Left kidney (tissue), 8 donors: ENCODE results near the gene ZNF669. TPM values are rescaled to one million over a fixed set of nuclear protein-coding genes. Genes with fewer than 3 reads are reported as not detected.
"Not testable (repeated sequence)": the region's sequence is repeated elsewhere in the genome, so short reads cannot be mapped to it uniquely, and the experiment has no call there.

Source experiments
- DNase-seq: peaks from one replicate; pipeline ENCODE4 v3.0.0-alpha.2; 2013
- long read RNA-seq, 8 donors: transcript quantifications; one replicate each; lab custom pipeline, GENCODE V29; 2026
- polyA plus RNA-seq: library from polyadenylated mRNA; unstranded; fragments of 120-200 nt; gene quantifications from one replicate; pipeline ENCODE4 v1.2.1, GENCODE V29; 2013; ENCODE audit not compliant: insufficient read length

ZNF669 gene
- polyA plus RNA-seq: 14.0 TPM
- long read RNA-seq, donor 1, transcript ZNF669-204 (4 exons, 1,718 nt): major isoform, 6 of 6 reads
- long read RNA-seq, donor 1, partial matches to known transcripts: 0 of 6 reads
- long read RNA-seq, donor 1, other reads (novel, unspliced or antisense): 0 of 6 reads
- long read RNA-seq, donor 2, partial matches to known transcripts: 0 of 6 reads
- long read RNA-seq, donor 2, other reads (novel, unspliced or antisense): 0 of 6 reads
- long read RNA-seq, donor 3, transcript ZNF669-204 (4 exons, 1,718 nt): major isoform, 6 of 8 reads
- long read RNA-seq, donor 3, partial matches to known transcripts: 0 of 8 reads
- long read RNA-seq, donor 3, other reads (novel, unspliced or antisense): 0 of 8 reads
- long read RNA-seq, donor 4, partial matches to known transcripts: 0 of 1 reads
- long read RNA-seq, donor 4, other reads (novel, unspliced or antisense): 0 of 1 reads
- long read RNA-seq, donor 5, partial matches to known transcripts: 0 of 3 reads
- long read RNA-seq, donor 5, other reads (novel, unspliced or antisense): 0 of 3 reads
- long read RNA-seq, donor 6, transcript ZNF669-204 (4 exons, 1,718 nt): major isoform, 7 of 7 reads
- long read RNA-seq, donor 6, partial matches to known transcripts: 0 of 7 reads
- long read RNA-seq, donor 6, other reads (novel, unspliced or antisense): 0 of 7 reads
- long read RNA-seq, donor 7, partial matches to known transcripts: 0 of 2 reads
- long read RNA-seq, donor 7, other reads (novel, unspliced or antisense): 0 of 2 reads
- long read RNA-seq, donor 8, partial matches to known transcripts: 0 of 2 reads
- long read RNA-seq, donor 8, other reads (novel, unspliced or antisense): 0 of 2 reads

DNA sequence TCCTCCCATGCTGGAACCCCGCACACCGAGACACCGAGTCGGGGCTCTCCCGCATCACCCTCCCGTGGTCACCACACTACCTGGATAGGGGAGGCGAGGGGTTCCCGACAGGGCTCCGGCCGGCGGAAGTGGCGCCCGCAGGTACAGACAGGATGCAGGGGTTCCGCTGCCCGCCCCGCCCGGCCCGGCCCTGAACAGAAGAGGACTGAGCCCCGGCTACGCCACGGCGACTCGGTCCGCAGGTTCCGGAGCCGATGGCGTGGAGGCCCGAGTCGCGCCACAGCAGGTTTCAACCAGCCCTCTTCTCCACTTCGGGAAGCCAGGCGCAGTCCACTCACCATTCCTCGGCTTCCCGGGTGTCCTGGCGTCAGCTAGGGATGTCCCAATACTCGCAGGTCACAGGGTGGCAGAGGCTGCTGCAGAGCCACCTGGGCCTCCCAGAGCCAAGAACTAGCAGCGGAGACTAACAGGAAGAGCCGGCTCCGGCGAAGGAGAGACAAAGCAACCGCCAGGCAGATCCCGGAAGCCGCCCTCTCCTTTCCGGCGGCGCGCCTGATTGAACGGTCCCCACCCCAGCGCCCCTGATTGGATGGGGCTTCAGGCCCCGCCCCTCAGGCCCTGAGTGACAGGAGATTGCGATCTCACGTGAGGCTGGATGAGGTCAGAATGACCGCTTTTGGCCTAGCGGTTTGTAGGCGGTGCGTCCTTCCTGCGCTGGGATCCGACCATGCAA, at the start of gene ZNF669:
ZNF669 (minus strand) TSS at position 498 of the 733 bp plus-strand sequence; CDS start at position 341, 157 bp downstream.
- DNase-seq: peak; percentile 97

DNA sequence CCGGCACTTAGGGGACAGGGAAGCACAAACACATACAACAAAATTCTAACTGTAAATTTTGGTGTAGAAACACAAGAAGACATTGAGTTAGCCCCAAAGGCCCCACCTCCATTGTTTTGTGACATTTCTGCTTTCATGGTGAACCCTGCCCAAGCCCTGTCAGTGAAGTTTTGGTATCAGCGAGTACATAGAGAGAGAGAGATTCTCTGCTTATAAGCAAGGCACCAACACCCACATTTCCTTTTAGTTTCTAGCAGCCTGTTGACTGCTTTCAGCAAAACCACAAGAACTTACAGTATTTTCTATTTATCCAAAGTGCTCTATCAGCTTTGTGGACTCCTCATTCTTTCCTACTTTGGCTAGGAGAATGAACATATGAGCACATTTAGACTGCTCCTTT, 43.6 kb upstream of the ZNF669 start:
- no peak for DNase-seq

DNA sequence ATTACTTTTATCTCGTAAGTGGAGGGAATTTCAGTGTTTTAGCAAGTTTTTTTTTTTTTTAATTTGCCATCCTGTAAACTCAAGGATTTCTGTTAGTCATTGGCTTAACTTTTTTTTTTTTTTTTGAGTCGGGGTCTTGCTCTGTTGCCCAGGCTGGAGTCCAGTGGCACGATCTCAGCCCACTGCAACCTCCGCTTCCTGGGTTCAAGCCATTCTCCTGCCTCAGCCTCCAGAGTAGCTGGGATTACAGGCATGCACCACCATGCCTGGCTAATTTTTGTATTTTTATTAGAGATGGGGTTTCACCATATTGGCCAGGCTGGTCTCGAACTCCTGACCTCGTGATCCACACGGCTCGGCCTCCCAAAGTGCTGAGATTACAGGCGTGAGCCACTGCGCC, 43.0 kb upstream of the ZNF669 start:
- not testable (repeated sequence) for DNase-seq

GRCh38 chr1:247146671-247147070, 42.5 kb upstream of the ZNF669 start:
- DNase-seq: no peak

GRCh38 chr1:247145279-247145678, 41.1 kb upstream of the ZNF669 start:
- no peak for DNase-seq

DNA sequence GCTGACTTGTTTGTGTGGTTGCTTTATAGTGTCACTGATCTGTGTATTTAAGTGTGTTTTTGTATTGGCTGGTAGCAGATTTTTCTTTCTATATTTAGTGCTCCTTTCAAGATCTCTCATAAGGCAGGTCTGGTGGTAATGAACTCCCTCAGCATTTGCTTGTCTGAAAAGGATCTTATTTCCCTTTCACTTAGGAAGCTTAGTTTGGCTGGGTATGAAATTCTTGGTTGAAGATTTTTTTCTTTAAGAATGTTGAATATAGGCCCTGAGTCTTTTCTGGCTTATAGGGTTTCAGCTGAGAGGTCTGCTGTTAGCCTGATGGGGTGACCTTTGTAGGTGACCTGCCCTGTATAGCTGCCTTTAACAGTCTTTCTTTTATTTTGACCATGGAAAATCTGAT, 35.4 kb upstream of the ZNF669 start:
- DNase-seq: not testable (repeated sequence)

DNA sequence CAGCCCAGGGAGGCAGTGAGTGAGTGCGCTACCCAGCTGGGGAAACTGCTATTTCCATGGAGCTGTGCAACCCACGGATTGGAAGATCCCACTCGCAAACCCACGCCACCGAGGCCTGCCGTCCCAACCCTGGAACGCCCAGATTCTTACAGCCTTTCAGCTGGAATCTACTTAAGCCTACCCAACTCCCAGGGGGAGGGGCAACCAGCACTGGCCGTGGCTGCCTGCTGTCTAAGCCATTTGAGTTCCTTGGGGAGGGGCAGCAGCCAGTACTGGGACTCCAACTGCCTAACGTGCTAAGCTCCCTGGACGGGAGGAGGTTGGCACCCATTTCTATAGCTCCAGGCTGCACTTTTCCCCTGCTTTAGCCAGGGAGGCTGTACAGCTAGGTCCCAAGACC, 27.1 kb upstream of the ZNF669 start:
- DNase-seq: no peak

DNA sequence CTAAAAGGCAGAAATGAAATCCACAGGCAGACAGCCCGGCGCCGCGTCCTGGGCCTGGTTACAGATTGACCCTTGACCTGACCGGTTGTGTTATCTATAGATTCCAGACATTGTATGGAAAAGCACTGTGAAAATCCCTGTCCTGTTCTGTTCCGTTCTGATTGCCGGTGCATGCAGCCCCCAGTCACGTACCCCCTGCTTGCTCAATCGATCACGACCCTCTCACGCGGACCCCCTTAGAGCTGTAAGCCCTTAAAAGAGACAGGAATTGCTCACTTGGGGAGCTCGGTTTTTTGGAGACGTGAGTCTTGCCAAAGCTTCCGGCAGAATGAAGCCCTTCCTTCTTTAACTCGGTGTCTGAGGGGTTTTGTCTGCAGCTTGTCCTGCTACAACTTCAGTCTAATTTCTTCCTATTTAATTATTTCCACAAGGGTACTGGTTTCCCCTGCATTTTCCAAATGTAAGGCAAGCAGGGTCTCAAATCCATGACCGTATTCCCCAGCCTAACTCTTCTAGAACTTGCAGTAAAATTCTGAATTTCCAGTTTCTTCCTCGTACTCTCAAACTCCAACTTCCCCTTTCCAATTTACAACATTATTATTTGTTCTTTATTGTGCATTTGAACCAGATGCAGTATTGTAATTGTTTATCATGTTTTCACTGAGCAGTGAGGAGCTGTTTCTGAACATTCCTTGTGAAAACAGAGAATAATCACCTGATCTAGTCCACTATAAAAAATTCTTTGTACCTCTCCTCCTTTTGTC, 23.5 kb upstream of the ZNF669 start:
- not testable (repeated sequence) for DNase-seq

GRCh38 chr1:247126601-247127000, 22.4 kb upstream of the ZNF669 start:
- not testable (repeated sequence) for DNase-seq

DNA sequence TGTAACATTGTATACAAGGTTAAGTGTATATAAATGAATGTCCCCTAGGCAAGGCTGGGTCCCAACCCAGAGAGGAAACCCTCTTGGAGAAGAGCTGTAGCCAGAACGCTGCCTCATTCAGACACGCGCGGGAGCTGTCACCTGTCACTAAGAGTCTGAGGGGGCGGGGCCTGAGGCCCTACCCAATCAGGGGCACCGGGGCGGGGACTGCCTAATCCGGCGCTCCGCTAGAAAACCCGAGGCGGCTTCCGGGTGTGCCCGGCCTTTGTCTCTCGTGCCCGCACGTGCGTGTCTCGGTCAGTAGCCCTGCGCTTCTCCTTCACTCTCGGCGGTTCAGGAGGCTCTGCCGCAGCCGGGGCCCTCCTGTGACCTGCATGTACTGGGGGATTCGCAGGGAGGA, 22.0 kb upstream of the ZNF669 start:
- not testable (repeated sequence) for DNase-seq

DNA sequence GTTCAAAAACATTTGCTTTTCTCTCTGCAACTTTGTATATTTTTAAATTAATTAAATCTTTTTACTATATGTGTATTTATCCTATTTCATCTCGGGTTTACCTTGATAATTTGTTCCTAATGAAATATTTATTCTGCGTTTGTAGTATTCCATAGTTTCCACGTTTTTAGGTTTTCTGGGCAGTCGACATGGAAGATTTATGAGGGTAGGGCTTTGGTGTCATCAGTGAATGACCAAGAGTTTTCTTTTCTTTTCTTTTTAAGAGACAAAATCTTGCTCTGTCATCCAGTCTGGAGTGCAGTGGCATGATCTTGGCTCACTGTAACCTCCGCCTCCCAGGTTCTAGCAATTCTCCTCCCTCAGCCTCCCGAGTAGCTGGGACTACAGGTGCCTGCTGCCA, 17.2 kb upstream of the ZNF669 start:
- no peak for DNase-seq

DNA sequence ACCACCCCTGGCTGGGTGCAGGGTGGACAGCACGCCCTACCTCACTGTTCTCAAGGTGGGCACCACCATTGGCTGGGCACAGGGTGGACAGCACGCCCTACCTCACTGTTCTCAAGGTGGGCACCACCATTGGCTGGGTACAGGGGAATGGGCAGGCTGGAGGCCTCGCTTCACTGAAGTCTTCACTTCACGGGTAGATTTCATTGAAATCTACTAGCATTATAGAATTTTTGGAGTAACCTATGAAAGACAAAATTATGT, 16.2 kb upstream of the ZNF669 start:
- not testable (repeated sequence) for DNase-seq

DNA sequence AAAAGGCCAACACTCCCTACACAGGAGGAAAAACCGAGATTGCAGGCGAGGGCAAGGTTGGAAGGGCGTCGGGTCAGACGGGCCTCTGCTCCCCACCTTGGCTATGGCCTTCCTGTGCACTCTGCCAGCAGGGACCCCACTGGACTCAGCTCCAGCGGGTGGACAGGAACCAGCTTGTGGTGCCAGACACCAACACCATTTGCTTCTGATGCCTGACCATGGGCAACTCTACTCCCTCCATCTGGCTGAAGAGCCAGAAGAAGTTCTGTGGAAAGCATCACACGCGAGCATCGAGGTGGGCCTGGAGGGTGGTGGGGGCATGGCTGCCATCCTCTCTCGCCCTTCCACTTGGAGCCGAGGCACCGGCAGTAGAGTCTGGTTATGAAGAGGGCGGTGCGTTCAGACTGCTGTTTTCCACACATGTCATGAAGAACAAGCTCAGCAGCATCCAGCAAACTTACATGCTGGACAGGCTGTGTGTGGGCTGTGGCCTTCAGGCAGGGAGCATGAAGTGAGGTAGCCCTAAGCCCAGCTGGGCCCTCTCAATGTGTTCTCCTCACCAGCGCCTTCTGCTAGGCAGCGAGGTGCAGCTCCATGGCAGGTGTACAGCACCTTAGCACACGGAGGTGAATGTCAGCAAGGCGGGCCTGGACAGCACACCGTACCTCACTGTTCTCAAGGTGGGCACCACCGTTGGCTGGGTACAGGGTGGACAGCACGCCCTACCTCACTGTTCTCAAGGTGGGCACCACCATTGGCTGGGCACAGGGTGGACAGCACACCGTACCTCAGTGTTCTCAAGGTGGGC, 15.6 kb upstream of the ZNF669 start:
- DNase-seq: no peak

GRCh38 chr1:247118946-247119446, 14.8 kb upstream of the ZNF669 start:
- no peak for DNase-seq

GRCh38 chr1:247115545-247115944, 11.4 kb upstream of the ZNF669 start:
- no peak for DNase-seq

- no peak for DNase-seq
Measured at GRCh38 chr1:247115141-247115510, 11.0 kb upstream of the ZNF669 start.

GRCh38 chr1:247114351-247115140, 10.4 kb upstream of the ZNF669 start:
- no peak for DNase-seq

DNA sequence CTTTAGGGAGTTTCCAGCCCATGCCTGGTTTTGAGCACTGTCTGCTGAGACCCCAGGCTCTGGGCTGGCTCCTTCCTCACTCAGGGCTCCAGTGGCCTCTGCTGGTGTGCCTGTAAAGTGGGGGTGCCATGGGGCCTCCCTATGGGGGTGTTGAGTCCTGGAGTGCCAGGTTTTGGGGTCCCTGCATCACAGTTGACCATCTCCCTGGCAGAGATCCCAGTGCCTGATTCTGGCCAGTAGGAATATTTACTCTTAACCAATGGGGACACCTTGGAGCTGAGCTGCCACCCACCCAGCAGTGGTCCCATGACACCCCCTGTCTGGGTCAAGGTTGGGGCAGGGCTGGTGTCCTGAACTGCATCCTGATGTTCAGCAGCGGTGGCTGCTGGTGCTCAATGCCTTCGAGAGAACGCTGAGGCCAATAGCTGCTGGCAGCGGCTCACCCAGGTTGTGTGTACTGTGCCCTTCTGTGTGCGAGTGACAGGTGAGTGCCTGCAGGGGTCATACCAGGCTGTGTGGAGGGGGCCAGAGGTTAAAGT, 9.6 kb upstream of the ZNF669 start:
- no peak for DNase-seq

GRCh38 chr1:247113094-247113497, 8.9 kb upstream of the ZNF669 start:
- DNase-seq: no peak

- no peak for DNase-seq
Measured at GRCh38 chr1:247112479-247112781, 8.3 kb upstream of the ZNF669 start.
